K562 (cell line): ENCODE data around the gene BSN. TPM values are rescaled to one million over a fixed set of nuclear protein-coding genes. Genes with fewer than 3 reads are reported as not detected.

Experiments
- ATAC-seq: fragments of 200-7000 bp; cut with Tn5 transposase; 3 replicates; pipeline ENCODE4 v1.9.1; 2020; ENCODE audit warnings: moderate library complexity
- BruUV-seq: library from RNA; stranded (reverse); fragments of 400-500 nt; replicated peaks from 2 replicates; lab custom pipeline; 2021; lab: Mats Ljungman, UMichigan
- CTCF ChIA-PET: fragments of 300-600 bp; formaldehyde crosslinking; extraction: SDS; loops from one replicate; lab custom pipeline; 2021; ENCODE audit warnings: low intra/inter-chr PET ratio; lab: Yijun Ruan, JAX
- POLR2A ChIA-PET: fragments of 300-600, 350-650 bp; sonication (Branson Sonifier 250); formaldehyde crosslinking; extraction: SDS; loops from one replicate; lab custom pipeline; 2021; ENCODE audit warnings: antibody characterized with exemption, inconsistent platforms; lab: Yijun Ruan, JAX
- DNase-seq, 4 experiments: peaks; one replicate each; pipeline versions ENCODE4 v3.0.0 to v3.0.0-alpha.2; 2011 to 2018; ENCODE audit warnings: low spot score in 3 of 4, mixed read lengths in 3 of 4; ENCODE audit errors: extremely low read depth in 1 of 4
- FAIRE-seq: peaks from 2 replicates; lab custom pipeline; 2011; peaks lifted over from hg19 to GRCh38; lab: Jason Lieb, UNC
- H2AFZ ChIP-seq: 2 replicates; pipeline ENCODE4 v1.6.0; 2011; ENCODE audit warnings: low read depth, low read length, control low read depth, inconsistent platforms
- H3K27ac ChIP-seq: fragments of 200-600 bp; 3 replicates; pipeline ENCODE4 v1.8.0; 2011; ENCODE audit warnings: low read depth, mild to moderate bottlenecking, control low read depth, inconsistent platforms, low read length, moderate library complexity, mixed read lengths; ENCODE audit errors: extremely low read depth
- H3K27me3 ChIP-seq, 2 experiments: fragments of 300-600 bp in 1 of 2; 2 replicates in 1 of 2; 3 replicates in 1 of 2; pipeline versions ENCODE4 v1.6.0 to v1.8.0; 2011; ENCODE audit warnings: inconsistent platforms in 2 of 2, low read length in 2 of 2, mild to moderate bottlenecking in 1 of 2, mixed read lengths in 1 of 2, moderate library complexity in 1 of 2; ENCODE audit not compliant: control insufficient read depth in 2 of 2, insufficient read depth in 2 of 2
- H3K36me3 ChIP-seq: fragments of 300-600 bp; 3 replicates; pipeline ENCODE4 v1.8.0; 2011; ENCODE audit warnings: mild to moderate bottlenecking, low read length, inconsistent platforms; ENCODE audit not compliant: control insufficient read depth, insufficient read depth
- H3K4me1 ChIP-seq, 2 experiments: fragments of 200-600 bp in 1 of 2; replicated peaks in 1 of 2; 2 replicates in 1 of 2; 3 replicates in 1 of 2; pipeline versions ENCODE4 v1.5.1 to v1.8.0; 2011; ENCODE audit warnings: inconsistent platforms in 2 of 2, low read length in 2 of 2, mild to moderate bottlenecking in 1 of 2, mixed read lengths in 1 of 2, moderate library complexity in 1 of 2; ENCODE audit not compliant: control insufficient read depth in 2 of 2, insufficient read depth in 2 of 2
- H3K4me2 ChIP-seq: 2 replicates; pipeline ENCODE4 v1.6.1; 2011; ENCODE audit warnings: low read length, control low read depth, inconsistent platforms, mixed read lengths; ENCODE audit not compliant: insufficient read depth
- H3K4me3 ChIP-seq: fragments of 200-600 bp; sonication (generic), shearing (Covaris generic); 2 replicates; pipeline ENCODE4 v1.5.1; 2016; ENCODE audit warnings: control low read depth, inconsistent platforms
- H3K79me2 ChIP-seq: fragments of 200-600 bp; 3 replicates; pipeline ENCODE4 v1.8.0; 2011; ENCODE audit warnings: low read length, inconsistent platforms; ENCODE audit not compliant: control insufficient read depth, insufficient read depth
- H3K9ac ChIP-seq, 2 experiments: 2 replicates each; pipeline versions ENCODE4 v1.6.0 to v1.6.1; 2011; ENCODE audit warnings: low read depth in 2 of 2, low read length in 2 of 2, control low read depth in 1 of 2, inconsistent platforms in 1 of 2, mild to moderate bottlenecking in 1 of 2, mixed read lengths in 1 of 2; ENCODE audit not compliant: insufficient read depth in 1 of 2
- H3K9me1 ChIP-seq: one replicate; pipeline ENCODE4 v1.6.0; 2011; ENCODE audit warnings: inconsistent platforms, mild to moderate bottlenecking, low read length, moderate library complexity; ENCODE audit not compliant: control insufficient read depth, insufficient read depth
- H3K9me3 ChIP-seq: replicated peaks from 2 replicates; pipeline ENCODE4 v1.5.1; 2011; ENCODE audit warnings: low read depth, low read length, inconsistent platforms; ENCODE audit not compliant: control insufficient read depth, insufficient read depth
- H4K20me1 ChIP-seq: replicated peaks from 2 replicates; pipeline ENCODE4 v1.6.1; 2011; ENCODE audit warnings: low read length, inconsistent platforms, mixed read lengths; ENCODE audit not compliant: control insufficient read depth, insufficient read depth
- BRCA1 ChIP-seq, 2 experiments: fragments of 450-650 bp in 1 of 2; sonication (generic) in 1 of 2; formaldehyde crosslinking in 1 of 2; IDR thresholded peaks; 2 replicates each; pipeline versions ENCODE4 v1.5.0 to v1.6.1; 2017 to 2020; ENCODE audit warnings: mild to moderate bottlenecking in 1 of 2, missing genetic modification reagents in 1 of 2
- MTA1 ChIP-seq: fragments of 450-650 bp; IDR thresholded peaks from 2 replicates; pipeline ENCODE4 v1.6.1; 2017; ENCODE audit warnings: borderline replicate concordance
- MTF1 ChIP-seq: fragments of 250-450 bp; sonication (Bioruptor Pico); IDR thresholded peaks from 2 replicates; pipeline ENCODE4 v1.9.0; 2021; ENCODE audit warnings: moderate library complexity, mild to moderate bottlenecking, inconsistent platforms, borderline replicate concordance
- NUFIP1 ChIP-seq: fragments of 450-650 bp; IDR thresholded peaks from 2 replicates; pipeline ENCODE4 v1.6.1; 2018; ENCODE audit not compliant: partially characterized antibody
- SMAD1 ChIP-seq: fragments of 150-350 bp; IDR thresholded peaks from 2 replicates; pipeline ENCODE4 v1.6.1; 2014; ENCODE audit warnings: low read length, low read depth; ENCODE audit not compliant: partially characterized antibody
- TFAM ChIP-seq: fragments of 250-450 bp; sonication (Bioruptor Pico); conservative IDR thresholded peaks from 2 replicates; pipeline ENCODE4 v1.5.0; 2021; ENCODE audit warnings: mild to moderate bottlenecking, moderate library complexity
- XRCC4 ChIP-seq: IDR thresholded peaks from one replicate; pipeline ENCODE4 v1.6.1; 2011; ENCODE audit not compliant: insufficient read depth, insufficient read length; ENCODE audit errors: extremely low read depth
- ZNF699 ChIP-seq: fragments of 250-450 bp; sonication (Bioruptor Pico); IDR thresholded peaks from 2 replicates; pipeline ENCODE4 v1.8.0; 2021; ENCODE audit warnings: mild to moderate bottlenecking, moderate library complexity; ENCODE audit not compliant: insufficient replicate concordance
- WGBS: fragments of 100-300 bp; shearing (Covaris generic); methylation state at CpG from one replicate; pipeline ENCODE4 v1.1.6; 2016; ENCODE audit warnings: low coverage, mixed read lengths; ENCODE audit not compliant: insufficient coverage; ENCODE audit errors: missing lambda C conversion rate; 5-methylcytosine and 5-hydroxymethylcytosine counted together
- in situ Hi-C: fragments of 300-500 bp; cut with MboI; formaldehyde crosslinking; loops from 4 replicates; pipeline ENCODE4 v1.15.0; 2018; ENCODE audit warnings: inconsistent platforms, mixed read lengths
- intact Hi-C: fragments of 100-400 bp; cut with micrococcal nuclease; formaldehyde crosslinking; loops from 2 replicates; pipeline ENCODE4 v1.14.2; 2022
- polyA plus RNA-seq, 8 experiments: library from polyadenylated mRNA; depleted of rRNA in 4 of 8; stranded (reverse) in 5 of 8; unstranded in 3 of 8; fragments of >200 nt; fragmentation: Nextera tagmentation in 2 of 8; fragmentation: Illumina TruSeq in 1 of 8; extraction: Ambion mirVana in 2 of 8; extraction: Trizol in 1 of 8; gene quantifications; 2 replicates each; pipeline versions ENCODE4 v1.2.1 to v1.2.3, GENCODE V29; 2011 to 2014; ENCODE audit warnings: inconsistent platforms in 1 of 8, missing spikeins in 1 of 8
- total RNA-seq, 7 experiments: library from RNA; depleted of rRNA in 6 of 7; stranded (reverse); fragments of >200 nt in 6 of 7; fragmentation: Illumina TruSeq in 2 of 7; extraction: Trizol in 2 of 7; gene quantifications; 2 replicates each; pipeline versions ENCODE4 v1.2.1 to v1.2.3, GENCODE V29; 2011 to 2021; ENCODE audit warnings: low replicate concordance in 1 of 7
- TF ChIP-seq, protein P1 (sequence below): fragments of 450-650 bp; formaldehyde crosslinking; IDR thresholded peaks from 2 replicates; pipeline ENCODE4 v1.4.0; 2022; ENCODE audit warnings: missing genetic modification characterization
- TF ChIP-seq, protein P2 (sequence below): fragments of 450-650 bp; IDR thresholded peaks from 2 replicates; pipeline ENCODE4 v1.6.1; 2016; ENCODE audit warnings: low read depth
- TF ChIP-seq, protein P3 (sequence below): sonication (generic); formaldehyde crosslinking; IDR thresholded peaks from 2 replicates; pipeline ENCODE4 v1.9.0; 2022; ENCODE audit warnings: mild to moderate bottlenecking, missing genetic modification reagents
- TF ChIP-seq, protein P4 (sequence below): fragments of 250-450 bp; sonication (Bioruptor Pico); IDR thresholded peaks from 2 replicates; pipeline ENCODE4 v1.5.0; 2021

BSN gene
- total and polyA plus RNA-seq, 9 of the 15 experiments (the other 6 are each of a cell fraction or from before 2014, with no cell fraction given) = 0.03 to 1.5 (median 0.29) TPM

DNA sequence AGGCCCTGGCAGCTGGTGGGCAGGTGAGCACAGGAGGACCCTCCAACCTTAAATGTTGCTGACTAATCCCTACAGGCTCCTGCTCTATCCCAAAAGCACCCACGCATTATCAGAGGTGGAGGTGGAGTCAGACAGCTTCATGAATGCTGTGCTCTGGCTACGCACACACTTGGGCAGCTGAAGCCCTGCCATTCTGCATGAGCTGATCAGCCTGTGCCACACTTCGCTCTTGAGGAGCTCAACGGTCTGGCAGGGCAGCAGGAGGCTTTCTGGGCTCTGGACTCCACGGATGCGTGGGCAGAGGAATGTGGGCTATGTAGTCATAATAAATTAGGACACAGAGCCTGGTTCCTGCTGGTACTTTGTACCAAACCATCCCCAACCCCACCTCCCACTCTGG, 128.9 kb downstream of the BSN start:
- Histone ChIP-seq H4K20me1 (no peaks in the 10 kb centered on the region), H3K9me1 (peaks cover 3% of the 10 kb centered on the region), H3K4me2 (no peak overlapping the region), H3K9me3 (no peaks in the 10 kb centered on the region), H3K4me3 (no peak overlapping the region), H3K79me2 (no peaks in the 10 kb centered on the region), H3K27ac (no peak overlapping the region), H3K9ac (no peak overlapping the region; a peak in 1 of 4 replicates), H3K4me1 (peaks cover 0 to 16% of the 10 kb centered on the region in 2 experiments; a peak in 3 of 5 replicates), H3K27me3 (no peaks in the 10 kb centered on the region), H3K36me3 (peaks cover 58% of the 10 kb centered on the region; the same call in 2 of the 3 replicates), H2AFZ (no peak overlapping the region)
- ATAC-seq = no peak
- in situ Hi-C loops (no loop called here), intact Hi-C loops (no loop called here)
- POLR2A ChIA-PET = no interaction called here
- BruUV-seq = TSS peak; percentile 47
- no peak for FAIRE-seq
- 94% methylated on average over 6 of the region's 6 CpGs for WGBS
- CTCF ChIA-PET = no interaction called here
- DNase-seq = no peak
- TF ChIP-seq XRCC4 (no peak), BRCA1 (IDR thresholded peaks at IDR 0.05) (no peak), BRCA1 (CRISPR knock-in tag; IDR thresholded peaks at IDR 0.05) (no peak), SMAD1 (no peak), ZNF699 (CRISPR knock-in tag) (no peak), TFAM (CRISPR knock-in tag) (no peak), NUFIP1 (no peak), MTF1 (CRISPR knock-in tag) (no peak), MTA1 (no peak)
- TF ChIP-seq, protein P1, sequence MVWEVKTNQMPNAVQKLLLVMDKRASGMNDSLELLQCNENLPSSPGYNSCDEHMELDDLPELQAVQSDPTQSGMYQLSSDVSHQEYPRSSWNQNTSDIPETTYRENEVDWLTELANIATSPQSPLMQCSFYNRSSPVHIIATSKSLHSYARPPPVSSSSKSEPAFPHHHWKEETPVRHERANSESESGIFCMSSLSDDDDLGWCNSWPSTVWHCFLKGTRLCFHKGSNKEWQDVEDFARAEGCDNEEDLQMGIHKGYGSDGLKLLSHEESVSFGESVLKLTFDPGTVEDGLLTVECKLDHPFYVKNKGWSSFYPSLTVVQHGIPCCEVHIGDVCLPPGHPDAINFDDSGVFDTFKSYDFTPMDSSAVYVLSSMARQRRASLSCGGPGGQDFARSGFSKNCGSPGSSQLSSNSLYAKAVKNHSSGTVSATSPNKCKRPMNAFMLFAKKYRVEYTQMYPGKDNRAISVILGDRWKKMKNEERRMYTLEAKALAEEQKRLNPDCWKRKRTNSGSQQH = no peak
- TF ChIP-seq, protein P2, sequence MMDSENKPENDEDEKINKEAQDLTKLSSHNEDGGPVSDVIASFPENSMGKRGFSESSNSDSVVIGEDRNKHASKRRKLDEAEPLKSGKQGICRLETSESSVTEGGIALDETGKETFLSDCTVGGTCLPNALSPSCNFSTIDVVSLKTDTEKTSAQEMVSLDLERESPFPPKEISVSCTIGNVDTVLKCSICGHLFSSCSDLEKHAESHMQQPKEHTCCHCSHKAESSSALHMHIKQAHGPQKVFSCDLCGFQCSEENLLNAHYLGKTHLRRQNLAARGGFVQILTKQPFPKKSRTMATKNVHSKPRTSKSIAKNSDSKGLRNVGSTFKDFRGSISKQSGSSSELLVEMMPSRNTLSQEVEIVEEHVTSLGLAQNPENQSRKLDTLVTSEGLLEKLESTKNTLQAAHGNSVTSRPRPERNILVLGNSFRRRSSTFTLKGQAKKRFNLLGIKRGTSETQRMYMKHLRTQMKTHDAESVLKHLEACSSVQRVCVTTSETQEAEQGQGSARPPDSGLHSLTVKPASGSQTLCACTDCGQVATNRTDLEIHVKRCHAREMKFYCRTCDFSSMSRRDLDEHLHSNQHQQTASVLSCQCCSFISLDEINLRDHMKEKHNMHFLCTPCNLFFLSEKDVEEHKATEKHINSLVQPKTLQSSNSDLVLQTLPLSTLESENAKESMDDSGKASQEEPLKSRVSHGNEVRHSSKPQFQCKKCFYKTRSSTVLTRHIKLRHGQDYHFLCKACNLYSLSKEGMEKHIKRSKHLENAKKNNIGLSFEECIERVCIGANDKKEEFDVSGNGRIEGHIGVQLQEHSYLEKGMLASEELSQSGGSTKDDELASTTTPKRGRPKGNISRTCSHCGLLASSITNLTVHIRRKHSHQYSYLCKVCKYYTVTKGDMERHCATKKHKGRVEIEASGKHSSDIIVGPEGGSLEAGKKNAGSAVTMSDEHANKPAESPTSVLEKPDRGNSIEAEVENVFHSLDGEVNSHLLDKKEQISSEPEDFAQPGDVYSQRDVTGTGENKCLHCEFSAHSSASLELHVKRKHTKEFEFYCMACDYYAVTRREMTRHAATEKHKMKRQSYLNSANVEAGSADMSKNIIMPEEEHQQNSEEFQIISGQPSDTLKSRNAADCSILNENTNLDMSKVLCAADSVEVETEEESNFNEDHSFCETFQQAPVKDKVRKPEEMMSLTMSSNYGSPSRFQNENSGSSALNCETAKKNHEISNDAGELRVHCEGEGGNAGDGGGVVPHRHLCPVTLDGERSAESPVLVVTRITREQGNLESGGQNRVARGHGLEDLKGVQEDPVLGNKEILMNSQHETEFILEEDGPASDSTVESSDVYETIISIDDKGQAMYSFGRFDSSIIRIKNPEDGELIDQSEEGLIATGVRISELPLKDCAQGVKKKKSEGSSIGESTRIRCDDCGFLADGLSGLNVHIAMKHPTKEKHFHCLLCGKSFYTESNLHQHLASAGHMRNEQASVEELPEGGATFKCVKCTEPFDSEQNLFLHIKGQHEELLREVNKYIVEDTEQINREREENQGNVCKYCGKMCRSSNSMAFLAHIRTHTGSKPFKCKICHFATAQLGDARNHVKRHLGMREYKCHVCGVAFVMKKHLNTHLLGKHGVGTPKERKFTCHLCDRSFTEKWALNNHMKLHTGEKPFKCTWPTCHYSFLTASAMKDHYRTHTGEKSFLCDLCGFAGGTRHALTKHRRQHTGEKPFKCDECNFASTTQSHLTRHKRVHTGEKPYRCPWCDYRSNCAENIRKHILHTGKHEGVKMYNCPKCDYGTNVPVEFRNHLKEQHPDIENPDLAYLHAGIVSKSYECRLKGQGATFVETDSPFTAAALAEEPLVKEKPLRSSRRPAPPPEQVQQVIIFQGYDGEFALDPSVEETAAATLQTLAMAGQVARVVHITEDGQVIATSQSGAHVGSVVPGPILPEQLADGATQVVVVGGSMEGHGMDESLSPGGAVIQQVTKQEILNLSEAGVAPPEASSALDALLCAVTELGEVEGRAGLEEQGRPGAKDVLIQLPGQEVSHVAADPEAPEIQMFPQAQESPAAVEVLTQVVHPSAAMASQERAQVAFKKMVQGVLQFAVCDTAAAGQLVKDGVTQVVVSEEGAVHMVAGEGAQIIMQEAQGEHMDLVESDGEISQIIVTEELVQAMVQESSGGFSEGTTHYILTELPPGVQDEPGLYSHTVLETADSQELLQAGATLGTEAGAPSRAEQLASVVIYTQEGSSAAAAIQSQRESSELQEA = no peak
- TF ChIP-seq, protein P3, sequence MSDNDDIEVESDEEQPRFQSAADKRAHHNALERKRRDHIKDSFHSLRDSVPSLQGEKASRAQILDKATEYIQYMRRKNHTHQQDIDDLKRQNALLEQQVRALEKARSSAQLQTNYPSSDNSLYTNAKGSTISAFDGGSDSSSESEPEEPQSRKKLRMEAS (CRISPR knock-in tag) = no peak
- TF ChIP-seq, protein P4, sequence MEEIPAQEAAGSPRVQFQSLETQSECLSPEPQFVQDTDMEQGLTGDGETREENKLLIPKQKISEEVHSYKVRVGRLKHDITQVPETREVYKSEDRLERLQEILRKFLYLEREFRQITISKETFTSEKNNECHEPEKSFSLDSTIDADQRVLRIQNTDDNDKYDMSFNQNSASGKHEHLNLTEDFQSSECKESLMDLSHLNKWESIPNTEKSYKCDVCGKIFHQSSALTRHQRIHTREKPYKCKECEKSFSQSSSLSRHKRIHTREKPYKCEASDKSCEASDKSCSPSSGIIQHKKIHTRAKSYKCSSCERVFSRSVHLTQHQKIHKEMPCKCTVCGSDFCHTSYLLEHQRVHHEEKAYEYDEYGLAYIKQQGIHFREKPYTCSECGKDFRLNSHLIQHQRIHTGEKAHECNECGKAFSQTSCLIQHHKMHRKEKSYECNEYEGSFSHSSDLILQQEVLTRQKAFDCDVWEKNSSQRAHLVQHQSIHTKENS (CRISPR knock-in tag) = no peak
